Ovary (tissue), 3 donors: ENCODE results near the gene IQGAP2.

Source experiments
- POLR2A ChIP-seq: fragments of 450-650 bp; IDR thresholded peaks from one replicate; pipeline ENCODE4 v1.6.1; 2017; ENCODE audit warnings: antibody characterized with exemption, mild to moderate bottlenecking, moderate library complexity
- TF ChIP-seq, protein P1 (sequence below), 3 donors: fragments of 450-650 bp in 2 of 3; fragments of 200-600 bp in 1 of 3; IDR thresholded peaks; one replicate each; pipeline versions ENCODE4 v1.5.1 to v1.8.0; 2016 to 2022; ENCODE audit warnings: antibody characterized with exemption in 3 of 3, mild to moderate bottlenecking in 1 of 3
- donor health status: DM: no; HTN: no; CAD: no.

DNA sequence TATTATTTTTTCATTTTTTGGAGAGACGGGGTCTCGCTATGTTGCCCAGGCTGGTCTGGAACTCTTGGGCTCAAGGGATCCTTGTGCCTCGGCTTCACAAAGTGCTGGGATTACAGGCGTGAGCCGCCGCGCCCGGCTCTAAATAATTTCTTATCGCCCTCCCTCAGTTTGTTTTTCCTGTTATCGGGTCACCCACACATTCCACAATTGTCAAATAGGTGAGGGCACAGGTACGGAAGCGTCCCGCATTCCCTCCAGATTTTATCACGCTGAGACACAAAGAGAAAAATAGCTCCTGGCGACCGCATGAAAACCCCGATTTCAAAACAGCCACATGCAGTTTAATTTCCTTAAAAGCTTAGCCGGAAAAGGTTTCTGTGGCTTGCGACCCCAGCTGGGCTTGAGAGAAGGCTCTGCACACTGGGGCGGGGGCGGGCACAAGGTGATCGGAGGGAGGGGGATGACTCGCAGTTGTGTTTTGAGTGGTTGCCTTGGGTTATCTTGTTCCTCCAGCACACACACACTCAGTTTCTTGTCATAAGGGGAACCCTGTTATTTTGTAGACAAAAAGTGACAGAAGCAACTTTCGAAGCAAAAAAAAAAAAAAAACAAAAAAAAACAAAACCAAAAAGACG, 717 bp upstream of the IQGAP2 start:
- TF ChIP-seq, protein P1, sequence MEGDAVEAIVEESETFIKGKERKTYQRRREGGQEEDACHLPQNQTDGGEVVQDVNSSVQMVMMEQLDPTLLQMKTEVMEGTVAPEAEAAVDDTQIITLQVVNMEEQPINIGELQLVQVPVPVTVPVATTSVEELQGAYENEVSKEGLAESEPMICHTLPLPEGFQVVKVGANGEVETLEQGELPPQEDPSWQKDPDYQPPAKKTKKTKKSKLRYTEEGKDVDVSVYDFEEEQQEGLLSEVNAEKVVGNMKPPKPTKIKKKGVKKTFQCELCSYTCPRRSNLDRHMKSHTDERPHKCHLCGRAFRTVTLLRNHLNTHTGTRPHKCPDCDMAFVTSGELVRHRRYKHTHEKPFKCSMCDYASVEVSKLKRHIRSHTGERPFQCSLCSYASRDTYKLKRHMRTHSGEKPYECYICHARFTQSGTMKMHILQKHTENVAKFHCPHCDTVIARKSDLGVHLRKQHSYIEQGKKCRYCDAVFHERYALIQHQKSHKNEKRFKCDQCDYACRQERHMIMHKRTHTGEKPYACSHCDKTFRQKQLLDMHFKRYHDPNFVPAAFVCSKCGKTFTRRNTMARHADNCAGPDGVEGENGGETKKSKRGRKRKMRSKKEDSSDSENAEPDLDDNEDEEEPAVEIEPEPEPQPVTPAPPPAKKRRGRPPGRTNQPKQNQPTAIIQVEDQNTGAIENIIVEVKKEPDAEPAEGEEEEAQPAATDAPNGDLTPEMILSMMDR (IDR thresholded peaks at IDR 0.05): no peak
- no peak for TF ChIP-seq POLR2A
